Endothelial cell (in vitro differentiated cells): ENCODE data around the gene LEKR1. TPM values are rescaled to one million over a fixed set of nuclear protein-coding genes. Genes with fewer than 3 reads are reported as not detected.

ENCODE experiments used
- DNase-seq: peaks from one replicate; pipeline ENCODE4 v3.0.0; 2021; ENCODE audit warnings: low spot score
- H3K27ac Mint-ChIP-seq: one replicate; pipeline ENCODE4 v1.8.0; 2021; ENCODE audit warnings: mixed read lengths, inconsistent platforms; ENCODE audit not compliant: unreplicated experiment
- H3K27me3 Mint-ChIP-seq: one replicate; pipeline ENCODE4 v1.8.0; 2021; ENCODE audit warnings: mild to moderate bottlenecking, moderate library complexity, mixed read lengths, inconsistent platforms; ENCODE audit not compliant: unreplicated experiment
- H3K36me3 Mint-ChIP-seq: one replicate; pipeline ENCODE4 v1.8.0; 2021; ENCODE audit warnings: mild to moderate bottlenecking, low read depth, mixed read lengths, inconsistent platforms; ENCODE audit not compliant: unreplicated experiment
- H3K4me1 Mint-ChIP-seq: one replicate; pipeline ENCODE4 v1.8.0; 2021; ENCODE audit warnings: mild to moderate bottlenecking, mixed read lengths, inconsistent platforms; ENCODE audit not compliant: unreplicated experiment
- H3K4me3 Mint-ChIP-seq: one replicate; pipeline ENCODE4 v1.8.0; 2021; ENCODE audit warnings: mild to moderate bottlenecking, mixed read lengths, inconsistent platforms; ENCODE audit not compliant: unreplicated experiment
- H3K9me3 Mint-ChIP-seq: one replicate; pipeline ENCODE4 v1.8.0; 2021; ENCODE audit warnings: mixed read lengths, inconsistent platforms; ENCODE audit not compliant: unreplicated experiment
- total RNA-seq: library from RNA; stranded (reverse); fragmentation: NEBNext Ultra II Directional; extraction: Animal tissue kit (Norgen Biotek cat#: 25700); gene quantifications from one replicate; pipeline ENCODE4 v1.2.1, GENCODE V29; 2021; ENCODE audit not compliant: unreplicated experiment
- TF ChIP-seq, protein P1 (sequence below): fragments of 200-600 bp; sonication (generic); IDR thresholded peaks from one replicate; pipeline ENCODE4 v1.5.0; 2021; ENCODE audit warnings: antibody characterized with exemption; ENCODE audit not compliant: unreplicated experiment

The LEKR1 gene
- total RNA-seq, 1 donor from 2014 or later = 0.18 TPM

DNA sequence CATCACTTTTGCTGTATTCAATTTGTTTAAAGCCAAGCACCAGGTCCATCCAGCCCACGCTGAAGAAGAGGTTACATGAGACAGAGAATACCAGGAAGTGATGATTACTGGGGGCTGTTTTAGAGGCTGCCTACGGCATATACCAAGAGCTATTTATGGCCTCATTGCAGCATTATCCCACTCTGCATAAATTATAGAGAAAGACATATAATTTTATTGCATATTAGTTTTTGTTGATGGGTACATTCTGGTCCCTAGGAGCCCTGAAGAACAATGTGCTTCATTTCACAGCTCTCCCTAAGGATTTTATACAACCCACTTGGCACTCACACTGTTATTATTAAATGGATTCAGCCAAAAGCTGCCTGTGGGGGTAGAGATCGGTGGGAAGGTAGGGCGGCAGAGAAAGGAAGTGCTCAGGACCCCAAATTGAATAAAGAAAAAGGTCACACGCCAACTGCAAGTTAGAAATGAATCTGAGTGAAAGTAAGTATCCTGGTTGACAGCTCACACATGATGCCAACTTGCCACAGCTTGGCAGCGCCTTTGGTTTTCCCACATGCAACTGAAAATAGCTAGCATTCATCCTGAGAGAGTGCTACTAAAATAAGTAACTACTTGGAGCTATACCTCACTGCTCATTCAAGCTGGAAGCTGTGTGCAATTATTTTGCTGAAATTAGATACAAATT lies 260.1 kb downstream of the LEKR1 start:
- peaks cover 4% of the 10 kb centered on the region for H3K36me3 Mint-ChIP-seq
- H3K9me3 Mint-ChIP-seq = no peaks in the 10 kb centered on the region
- peaks cover 51% of the 10 kb centered on the region for H3K4me1 Mint-ChIP-seq
- peaks cover 23% of the 10 kb centered on the region for H3K27me3 Mint-ChIP-seq
- TF ChIP-seq, protein P1, sequence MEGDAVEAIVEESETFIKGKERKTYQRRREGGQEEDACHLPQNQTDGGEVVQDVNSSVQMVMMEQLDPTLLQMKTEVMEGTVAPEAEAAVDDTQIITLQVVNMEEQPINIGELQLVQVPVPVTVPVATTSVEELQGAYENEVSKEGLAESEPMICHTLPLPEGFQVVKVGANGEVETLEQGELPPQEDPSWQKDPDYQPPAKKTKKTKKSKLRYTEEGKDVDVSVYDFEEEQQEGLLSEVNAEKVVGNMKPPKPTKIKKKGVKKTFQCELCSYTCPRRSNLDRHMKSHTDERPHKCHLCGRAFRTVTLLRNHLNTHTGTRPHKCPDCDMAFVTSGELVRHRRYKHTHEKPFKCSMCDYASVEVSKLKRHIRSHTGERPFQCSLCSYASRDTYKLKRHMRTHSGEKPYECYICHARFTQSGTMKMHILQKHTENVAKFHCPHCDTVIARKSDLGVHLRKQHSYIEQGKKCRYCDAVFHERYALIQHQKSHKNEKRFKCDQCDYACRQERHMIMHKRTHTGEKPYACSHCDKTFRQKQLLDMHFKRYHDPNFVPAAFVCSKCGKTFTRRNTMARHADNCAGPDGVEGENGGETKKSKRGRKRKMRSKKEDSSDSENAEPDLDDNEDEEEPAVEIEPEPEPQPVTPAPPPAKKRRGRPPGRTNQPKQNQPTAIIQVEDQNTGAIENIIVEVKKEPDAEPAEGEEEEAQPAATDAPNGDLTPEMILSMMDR = no peak
- DNase-seq = no peak
- no peak overlapping the region for H3K4me3 Mint-ChIP-seq
- H3K27ac Mint-ChIP-seq = no peak overlapping the region

- Mint-ChIP-seq H3K9me3 (no peaks in the 10 kb centered on the region), H3K27me3 (peaks cover 23% of the 10 kb centered on the region), H3K4me1 (peaks cover 53% of the 10 kb centered on the region), H3K36me3 (peaks cover 4% of the 10 kb centered on the region), H3K4me3 (no peak overlapping the region), H3K27ac (no peak overlapping the region)
- DNase-seq = no peak
- TF ChIP-seq, protein P1 = no peak
Measured at GRCh38 chr3:157086775-157087174, 260.6 kb downstream of the LEKR1 start.

DNA sequence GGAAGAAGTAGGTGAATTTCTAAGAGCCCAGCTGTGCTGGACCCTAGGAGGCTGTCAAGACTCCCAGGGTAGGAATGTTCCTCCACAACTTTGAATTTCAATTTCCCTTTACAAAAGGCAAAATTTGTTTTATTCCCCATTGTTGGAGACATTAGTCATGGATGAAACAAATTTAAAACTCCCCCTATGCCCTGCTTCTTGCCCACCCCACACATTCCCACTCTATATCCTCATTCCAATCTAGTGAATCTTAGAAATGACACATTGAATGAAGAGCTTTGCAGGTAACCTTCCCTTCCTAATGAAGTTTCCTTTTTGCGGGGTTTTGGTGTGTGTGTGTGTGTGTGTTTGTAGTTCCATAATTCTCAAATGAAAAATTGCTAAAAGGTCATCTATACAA lies 261.2 kb downstream of the LEKR1 start:
- peaks cover 55% of the 10 kb centered on the region for H3K4me1 Mint-ChIP-seq
- H3K27ac Mint-ChIP-seq = peak overlapping the region; percentile 94

GRCh38 chr3:157087780-157088600 lies 261.8 kb downstream of the LEKR1 start:
- H3K27ac Mint-ChIP-seq = peak overlapping the region; percentile 94
- peaks cover 4% of the 10 kb centered on the region for H3K36me3 Mint-ChIP-seq
- no peaks in the 10 kb centered on the region for H3K9me3 Mint-ChIP-seq
- peaks cover 18% of the 10 kb centered on the region for H3K27me3 Mint-ChIP-seq
- peak; percentile 9 for DNase-seq
- peaks cover 61% of the 10 kb centered on the region for H3K4me1 Mint-ChIP-seq
- TF ChIP-seq, protein P1 = no peak
- peak overlapping the region; percentile 86 for H3K4me3 Mint-ChIP-seq

More for the DNA sequence above, 261.2 kb downstream of the LEKR1 start:
- no peaks in the 10 kb centered on the region for H3K9me3 Mint-ChIP-seq
- TF ChIP-seq, protein P1 = no peak
- DNase-seq = no peak
- H3K27me3 Mint-ChIP-seq = peaks cover 19% of the 10 kb centered on the region
- peak overlapping the region; percentile 86 for H3K4me3 Mint-ChIP-seq
- peaks cover 4% of the 10 kb centered on the region for H3K36me3 Mint-ChIP-seq
